GM12865 (cell line): ENCODE data around the gene SLC22A23.

Experiments
- DNase-seq: peaks from one replicate; pipeline ENCODE4 v3.0.0; 2010; ENCODE audit warnings: low read depth
- H3K4me3 ChIP-seq: 2 replicates; pipeline ENCODE4 v1.5.1; 2011; ENCODE audit warnings: mild to moderate bottlenecking, low read depth, low read length, control low read depth
- TF ChIP-seq, protein P1 (sequence below): IDR thresholded peaks from 2 replicates; pipeline ENCODE4 v1.5.1; 2011; ENCODE audit warnings: low read length, control low read depth, low read depth, inconsistent platforms; ENCODE audit not compliant: insufficient read depth; ENCODE audit errors: missing control alignments

SLC22A23 gene

DNA sequence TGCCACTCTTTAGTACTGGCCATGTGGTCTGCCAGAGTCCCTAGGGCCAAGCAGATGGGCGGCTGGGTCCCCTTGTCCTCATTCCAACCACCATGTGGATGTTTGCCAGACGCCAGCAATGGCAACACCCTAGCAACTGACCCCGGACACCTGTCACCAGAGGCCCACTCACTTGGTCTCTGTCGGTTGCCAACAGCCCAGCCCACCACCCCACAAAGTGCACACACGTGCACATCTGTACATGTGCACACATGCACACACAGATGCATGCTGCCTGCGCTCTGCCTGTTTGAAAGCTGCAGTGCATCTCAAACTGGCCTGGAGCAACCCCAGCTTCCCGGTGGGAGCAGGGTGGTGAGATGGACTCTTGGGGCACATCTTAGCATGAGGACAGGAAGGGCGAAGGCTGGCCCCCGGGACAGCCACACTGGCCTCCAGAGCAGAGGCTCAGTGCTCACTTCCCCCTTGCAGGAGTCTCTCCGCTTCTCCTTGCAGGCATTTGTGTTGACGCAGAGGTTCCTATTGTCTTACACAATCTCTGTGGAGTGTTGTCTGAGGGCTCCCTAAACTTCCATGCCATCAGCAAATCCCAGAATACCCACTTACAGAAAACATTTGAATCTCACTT lies 144.1 kb downstream of the SLC22A23 start:
- H3K4me3 ChIP-seq: no peak overlapping the region
- TF ChIP-seq, protein P1, sequence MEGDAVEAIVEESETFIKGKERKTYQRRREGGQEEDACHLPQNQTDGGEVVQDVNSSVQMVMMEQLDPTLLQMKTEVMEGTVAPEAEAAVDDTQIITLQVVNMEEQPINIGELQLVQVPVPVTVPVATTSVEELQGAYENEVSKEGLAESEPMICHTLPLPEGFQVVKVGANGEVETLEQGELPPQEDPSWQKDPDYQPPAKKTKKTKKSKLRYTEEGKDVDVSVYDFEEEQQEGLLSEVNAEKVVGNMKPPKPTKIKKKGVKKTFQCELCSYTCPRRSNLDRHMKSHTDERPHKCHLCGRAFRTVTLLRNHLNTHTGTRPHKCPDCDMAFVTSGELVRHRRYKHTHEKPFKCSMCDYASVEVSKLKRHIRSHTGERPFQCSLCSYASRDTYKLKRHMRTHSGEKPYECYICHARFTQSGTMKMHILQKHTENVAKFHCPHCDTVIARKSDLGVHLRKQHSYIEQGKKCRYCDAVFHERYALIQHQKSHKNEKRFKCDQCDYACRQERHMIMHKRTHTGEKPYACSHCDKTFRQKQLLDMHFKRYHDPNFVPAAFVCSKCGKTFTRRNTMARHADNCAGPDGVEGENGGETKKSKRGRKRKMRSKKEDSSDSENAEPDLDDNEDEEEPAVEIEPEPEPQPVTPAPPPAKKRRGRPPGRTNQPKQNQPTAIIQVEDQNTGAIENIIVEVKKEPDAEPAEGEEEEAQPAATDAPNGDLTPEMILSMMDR: no peak
- DNase-seq: no peak

GRCh38 chr6:3311826-3312225 lies 145.0 kb downstream of the SLC22A23 start:
- H3K4me3 ChIP-seq: no peak overlapping the region
- DNase-seq: no peak
- TF ChIP-seq, protein P1: no peak

DNA sequence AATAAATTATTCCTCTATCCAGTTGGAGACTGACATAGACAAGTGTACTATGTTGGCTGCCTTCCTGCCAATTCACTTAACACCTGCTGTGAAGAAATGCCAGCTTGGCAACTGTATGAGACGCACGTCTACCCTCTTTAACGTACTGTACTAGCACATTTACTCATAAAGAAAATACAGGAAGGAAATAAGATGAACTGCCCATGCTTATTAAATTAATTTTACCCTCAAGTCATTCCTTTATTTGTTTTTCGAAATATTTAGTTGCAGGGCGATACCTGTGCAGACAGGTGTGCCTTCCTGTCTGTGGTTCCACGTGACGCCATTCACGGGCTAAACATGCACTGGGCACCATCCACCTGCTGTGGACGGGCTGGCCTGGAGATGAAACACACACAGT lies 146.1 kb downstream of the SLC22A23 start:
- no peak overlapping the region for H3K4me3 ChIP-seq
- no peak for DNase-seq
- TF ChIP-seq, protein P1: no peak

DNA sequence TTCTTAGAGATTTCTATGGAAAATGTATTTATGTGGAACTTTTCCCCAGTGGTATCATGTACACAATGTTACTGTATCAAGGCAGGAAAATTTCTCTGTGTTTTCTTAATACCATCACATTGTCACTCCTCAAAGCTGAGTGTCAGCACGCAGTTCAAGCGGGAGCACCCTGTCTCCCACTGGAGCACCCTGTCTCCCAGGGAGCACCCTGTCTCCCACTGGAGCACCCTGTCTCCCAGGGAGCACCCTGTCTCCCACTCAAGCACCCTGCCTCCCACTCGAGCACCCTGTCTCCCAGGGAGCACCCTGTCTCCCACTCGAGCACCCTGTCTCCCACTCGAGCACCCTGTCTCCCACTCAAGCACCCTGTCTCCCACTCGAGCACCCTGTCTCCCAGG lies 146.8 kb downstream of the SLC22A23 start:
- TF ChIP-seq, protein P1: no peak

DNA sequence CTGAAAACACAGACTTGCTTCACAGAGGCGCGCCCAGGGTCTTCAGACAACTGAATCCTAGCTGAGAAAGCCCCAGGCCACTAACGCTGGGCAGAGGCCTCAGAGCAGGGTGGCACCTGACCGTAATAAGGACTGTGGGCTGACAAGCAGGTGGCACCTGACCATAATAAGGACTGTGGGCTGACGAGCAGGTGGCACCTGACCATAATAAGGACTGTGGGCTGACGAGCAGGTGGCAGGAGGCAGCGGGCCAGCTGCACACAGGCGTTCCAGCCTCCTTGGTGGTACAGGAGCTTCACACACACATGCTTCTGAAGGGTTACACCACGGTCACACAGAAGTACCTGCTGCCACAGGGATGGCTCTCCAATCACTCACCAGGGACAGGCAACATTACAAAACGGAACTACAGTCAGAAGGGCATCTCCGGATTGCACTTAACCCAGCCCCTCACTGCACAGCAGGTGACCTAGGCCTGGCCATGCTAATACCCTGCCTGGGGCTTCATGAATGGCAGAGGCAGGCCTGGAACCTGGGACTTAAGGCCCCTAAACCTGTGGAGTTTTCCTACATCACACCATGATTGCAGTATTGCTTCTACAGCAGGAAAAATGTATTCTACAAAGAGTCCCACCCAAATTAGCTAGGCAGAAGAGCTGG lies 147.3 kb downstream of the SLC22A23 start:
- no peak overlapping the region for H3K4me3 ChIP-seq
- TF ChIP-seq, protein P1: no peak
- no peak for DNase-seq

More for the DNA sequence above, 146.8 kb downstream of the SLC22A23 start:
- H3K4me3 ChIP-seq: no peak overlapping the region
- DNase-seq: no peak

GRCh38 chr6:3308106-3308505 lies 148.7 kb downstream of the SLC22A23 start:
- no peak overlapping the region for H3K4me3 ChIP-seq
- no peak for DNase-seq
- TF ChIP-seq, protein P1: no peak
